Smooth muscle cell of the umbilical artery (primary cell): ENCODE data around the gene OST4. TPM values are rescaled to one million over a fixed set of nuclear protein-coding genes. Genes with fewer than 3 reads are reported as not detected.

Source experiments
- total RNA-seq: library from RNA; depleted of rRNA; stranded (reverse); fragments of >200 nt; gene quantifications from 2 replicates; pipeline ENCODE4 v1.2.3, GENCODE V29; 2014

The OST4 gene
- total RNA-seq: 334 and 797 TPM in 2 replicates

DNA sequence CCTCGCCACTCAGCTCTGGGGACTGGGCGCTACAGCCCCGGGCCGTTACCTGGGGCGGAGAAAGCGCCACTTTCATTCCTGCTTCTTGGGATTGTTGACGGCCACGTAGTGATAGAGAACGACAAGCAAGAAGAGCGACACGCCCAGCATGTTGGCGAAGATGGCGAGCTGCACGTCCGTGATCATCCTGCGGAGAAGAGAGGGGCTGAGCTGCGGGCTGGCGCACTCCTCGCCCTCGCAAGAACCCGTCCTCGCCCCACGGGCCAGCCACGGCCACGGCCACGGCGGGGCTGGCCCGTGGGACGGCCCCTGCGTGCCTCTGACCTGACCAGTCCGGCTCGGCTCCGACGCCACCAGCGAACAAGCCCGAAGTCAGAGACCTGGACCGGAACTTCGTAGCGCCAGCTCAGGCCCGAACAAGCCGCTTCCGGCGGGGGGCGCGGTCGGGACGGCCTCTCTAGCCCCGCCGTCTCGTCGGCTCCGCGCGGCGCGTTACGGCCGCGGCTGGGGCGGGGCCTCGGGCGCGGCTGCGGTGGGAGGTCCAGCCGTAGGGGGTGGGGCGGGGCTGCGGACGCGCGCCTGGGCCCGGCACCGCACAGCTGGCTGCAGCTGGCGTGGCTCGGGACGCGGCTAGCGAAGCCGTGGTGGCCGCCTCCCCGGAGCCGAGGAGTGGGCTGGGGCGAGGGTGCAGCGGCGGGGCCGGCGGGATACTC, at the start of gene OST4:
TSS of gene OST4 (minus strand) at position 378 of the 713 bp plus-strand sequence.

DNA sequence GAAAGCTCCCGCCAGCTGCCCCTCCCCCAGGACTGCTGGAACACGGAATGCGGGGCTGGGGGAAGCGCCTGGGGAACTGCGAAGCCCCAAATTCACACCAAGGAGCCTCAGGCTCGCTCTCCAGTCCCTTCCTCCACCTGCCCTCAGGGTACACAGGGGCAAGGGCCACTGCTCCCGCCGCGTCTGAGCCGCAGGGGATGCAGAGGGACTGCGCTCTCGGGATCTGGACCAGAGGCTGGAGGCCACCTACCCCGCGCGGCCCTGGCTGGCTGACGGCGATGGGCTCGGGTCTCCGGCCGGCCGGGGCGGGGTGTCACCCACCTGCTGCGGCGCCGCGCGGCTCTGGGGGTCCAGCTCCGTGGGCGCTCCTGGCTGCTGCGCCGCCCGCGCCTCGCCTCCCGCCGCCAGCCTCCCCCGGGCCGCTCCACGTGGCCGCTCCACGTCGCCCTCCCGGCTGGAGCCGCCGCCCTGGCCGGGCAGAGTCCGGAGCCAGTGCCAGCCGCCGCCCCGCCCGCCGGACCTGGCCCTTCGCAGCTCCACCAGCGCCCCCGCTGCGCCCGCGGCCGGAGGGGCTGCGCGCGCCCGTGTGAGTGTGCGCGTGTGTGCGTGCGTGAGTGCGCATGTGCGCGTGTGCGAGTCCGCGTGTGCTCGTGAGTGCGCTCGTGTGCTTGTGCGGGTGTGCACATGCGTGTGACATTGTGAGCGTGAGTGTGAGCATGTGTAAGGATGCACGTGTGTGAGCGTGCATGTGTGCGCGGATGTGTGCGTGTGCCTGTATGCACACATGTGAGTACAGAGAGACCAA, 47.3 kb upstream of the OST4 start, which contains the start of gene CGREF1:
TSS of gene CGREF1 (minus strand) at position 604 of the 805 bp plus-strand sequence. CDS start 14,762 bp downstream, outside the sequence.

DNA sequence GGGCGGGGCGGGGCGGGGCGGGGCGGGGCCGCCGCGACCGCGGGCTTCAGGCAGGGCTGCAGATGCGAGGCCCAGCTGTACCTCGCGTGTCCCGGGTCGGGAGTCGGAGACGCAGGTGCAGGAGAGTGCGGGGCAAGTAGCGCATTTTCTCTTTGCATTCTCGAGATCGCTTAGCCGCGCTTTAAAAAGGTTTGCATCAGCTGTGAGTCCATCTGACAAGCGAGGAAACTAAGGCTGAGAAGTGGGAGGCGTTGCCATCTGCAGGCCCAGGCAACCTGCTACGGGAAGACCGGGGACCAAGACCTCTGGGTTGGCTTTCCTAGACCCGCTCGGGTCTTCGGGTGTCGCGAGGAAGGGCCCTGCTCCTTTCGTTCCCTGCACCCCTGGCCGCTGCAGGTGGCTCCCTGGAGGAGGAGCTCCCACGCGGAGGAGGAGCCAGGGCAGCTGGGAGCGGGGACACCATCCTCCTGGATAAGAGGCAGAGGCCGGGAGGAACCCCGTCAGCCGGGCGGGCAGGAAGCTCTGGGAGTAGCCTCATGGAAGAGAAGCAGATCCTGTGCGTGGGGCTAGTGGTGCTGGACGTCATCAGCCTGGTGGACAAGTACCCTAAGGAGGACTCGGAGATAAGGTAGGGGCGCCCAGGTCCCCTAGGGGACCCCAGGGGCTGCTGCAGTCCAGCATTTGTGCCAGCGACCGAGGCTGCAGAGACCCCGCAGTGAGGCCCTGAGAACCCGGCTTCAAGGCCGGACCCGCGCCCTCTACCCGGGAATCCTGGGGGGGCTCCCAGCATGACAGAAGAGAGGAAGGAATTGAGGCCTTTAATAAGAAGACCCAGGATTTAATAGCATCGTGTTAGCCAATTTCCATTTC, 15.5 kb upstream of the OST4 start, which contains the start of gene KHK:
TSS of gene KHK (plus strand) at position 49 of the 870 bp plus-strand sequence. CDS start at position 537, 488 bp downstream.

DNA sequence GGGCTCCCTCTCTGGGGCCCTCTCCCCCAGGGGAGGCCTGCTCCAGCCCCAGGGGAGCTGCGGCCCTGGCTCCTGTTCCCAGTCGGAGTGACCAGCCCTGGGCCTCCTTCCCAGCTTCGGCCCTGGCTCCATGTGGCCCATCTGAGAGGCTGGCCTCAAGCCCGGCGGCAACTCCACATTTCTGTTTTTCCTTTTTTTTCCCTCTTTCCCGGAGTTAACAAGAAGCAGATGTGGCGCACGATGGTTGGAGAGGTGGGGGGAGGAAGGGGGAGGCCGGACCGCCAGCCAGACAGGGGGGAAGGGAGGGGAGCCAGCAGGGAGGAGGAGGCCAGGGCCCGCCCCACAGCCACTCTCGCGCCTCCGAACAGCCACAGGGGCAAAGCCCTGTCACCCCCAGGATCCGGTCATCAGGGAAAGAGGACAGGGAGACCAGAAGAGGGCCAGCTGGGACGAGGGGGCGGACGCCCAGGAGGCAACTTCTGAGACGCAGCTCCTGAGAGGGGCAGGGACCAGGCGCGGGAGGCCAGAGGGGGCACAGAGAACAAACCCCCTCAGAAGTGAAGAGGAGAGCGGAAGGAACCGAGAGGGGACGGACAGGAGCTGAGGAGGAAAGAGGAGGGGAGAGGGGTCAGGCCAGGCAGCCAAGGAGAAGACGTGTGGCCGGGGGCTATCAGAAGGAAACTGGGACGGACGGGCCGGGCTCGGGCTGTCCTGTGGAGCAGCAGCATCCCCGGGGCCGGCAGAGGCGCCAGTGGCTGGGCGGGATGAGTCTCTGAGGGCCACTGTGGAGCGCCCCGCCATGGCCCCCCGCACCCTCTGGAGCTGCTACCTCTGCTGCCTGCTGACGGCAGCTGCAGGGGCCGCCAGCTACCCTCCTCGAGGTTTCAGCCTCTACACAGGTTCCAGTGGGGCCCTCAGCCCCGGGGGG, 7.1 kb upstream of the OST4 start, which contains the start of gene EMILIN1:
TSS of gene EMILIN1 (plus strand) at position 349 of the 928 bp plus-strand sequence. CDS start at position 800, 451 bp downstream.

GRCh38 chr2:27050996-27051901, 20.2 kb downstream of the OST4 start, which contains the start of gene AGBL5:
TSS of gene AGBL5 (plus strand) at chr2:27051668. CDS start at chr2:27052959, 1,291 bp downstream.

GRCh38 chr2:27032495-27033252, 38.8 kb downstream of the OST4 start, which contains the start of gene TMEM214:
TSS of gene TMEM214 (plus strand) at chr2:27032965. CDS start at chr2:27033016, 51 bp downstream.

Other genes with a start within 250 kb of the OST4 start
- gene DPYSL5, start 223.5 kb downstream of the OST4 start, total RNA-seq: not detected in 2 replicates
- 6.5 and 7.7 TPM in 2 replicates for gene MAPRE3, start 101.0 kb downstream of the OST4 start, total RNA-seq
- gene TMEM214, start 38.7 kb downstream of the OST4 start, total RNA-seq: 49.3 and 60.7 TPM in 2 replicates
- 25.1 and 25.8 TPM in 2 replicates for gene AGBL5, start 20.0 kb downstream of the OST4 start, total RNA-seq
- gene EMILIN1, start 7.0 kb upstream of the OST4 start, total RNA-seq: 394 and 462 TPM in 2 replicates
- 0.59 and 1.2 TPM in 2 replicates for gene KHK, start 15.1 kb upstream of the OST4 start, total RNA-seq
- gene CGREF1, start 47.5 kb upstream of the OST4 start, total RNA-seq: 10.4 and 13.2 TPM in 2 replicates
- gene ABHD1, start 52.2 kb upstream of the OST4 start, total RNA-seq: not detected in 2 replicates
- gene PREB, start 63.0 kb upstream of the OST4 start, total RNA-seq: 41.3 and 46.9 TPM in 2 replicates
- not detected in 2 replicates for gene PRR30, start 67.8 kb upstream of the OST4 start, total RNA-seq
- gene TCF23, start 77.3 kb upstream of the OST4 start, total RNA-seq: not detected in 2 replicates
- gene ATRAID, start 140.4 kb upstream of the OST4 start, total RNA-seq: 128 and 271 TPM in 2 replicates
- gene SLC5A6, start 140.6 kb upstream of the OST4 start, total RNA-seq: 20.8 and 37.6 TPM in 2 replicates
- 32.1 and 72.8 TPM in 2 replicates for gene CAD, start 145.7 kb upstream of the OST4 start, total RNA-seq
- 0.09 TPM in 1 of 2 replicates, not detected in the other for gene SLC30A3, start 191.4 kb upstream of the OST4 start, total RNA-seq
- not detected in 2 replicates for gene DNAJC5G, start 203.8 kb upstream of the OST4 start, total RNA-seq
- gene TRIM54, start 210.8 kb upstream of the OST4 start, total RNA-seq: not detected in 2 replicates
- 0.30 and 0.42 TPM in 2 replicates for gene UCN, start 236.8 kb upstream of the OST4 start, total RNA-seq